Coronary artery (tissue), 2 donors: ENCODE data around the gene SLC35A3.
A peak's percentile ranks its signal among the peaks of the same experiment; 100 is the strongest.

ENCODE experiments used
- DNase-seq: peaks from one replicate; pipeline ENCODE4 v3.0.0-alpha.2; 2017; ENCODE audit warnings: low spot score
- H3K27ac ChIP-seq, 2 donors: fragments of 200-600 bp; sonication (generic); one replicate each; pipeline ENCODE4 v1.5.1; 2016 to 2019
- H3K4me3 ChIP-seq: fragments of 200-600 bp; sonication (generic); 2 replicates; pipeline ENCODE4 v1.5.1; 2016; ENCODE audit warnings: mild to moderate bottlenecking, moderate library complexity
- TF ChIP-seq, protein P1 (sequence below): fragments of 200-600 bp; sonication (generic); IDR thresholded peaks from one replicate; pipeline ENCODE4 v1.5.1; 2019; ENCODE audit warnings: antibody characterized with exemption

The SLC35A3 gene

DNA sequence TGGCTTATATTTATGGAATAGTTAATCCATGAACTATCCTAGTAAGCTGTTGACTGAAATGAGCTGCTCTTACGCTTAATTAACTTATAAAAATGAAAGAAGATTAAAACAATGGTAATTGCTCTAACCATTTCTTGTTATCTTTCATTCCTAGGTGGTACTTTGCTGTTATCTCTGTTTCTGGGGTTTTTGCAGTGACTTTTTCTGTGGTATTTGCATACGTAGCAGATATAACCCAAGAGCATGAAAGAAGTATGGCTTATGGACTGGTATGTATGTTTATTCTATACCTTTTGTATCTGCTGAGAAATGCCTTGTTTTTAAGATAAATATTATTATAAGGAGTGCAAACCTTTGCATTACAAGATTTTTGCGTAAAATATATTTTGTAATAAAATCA, 91.9 kb downstream of the SLC35A3 start:
- no peak for DNase-seq
- Histone ChIP-seq H3K27ac (no peak overlapping the region), H3K4me3 (no peak overlapping the region)
- TF ChIP-seq, protein P1, sequence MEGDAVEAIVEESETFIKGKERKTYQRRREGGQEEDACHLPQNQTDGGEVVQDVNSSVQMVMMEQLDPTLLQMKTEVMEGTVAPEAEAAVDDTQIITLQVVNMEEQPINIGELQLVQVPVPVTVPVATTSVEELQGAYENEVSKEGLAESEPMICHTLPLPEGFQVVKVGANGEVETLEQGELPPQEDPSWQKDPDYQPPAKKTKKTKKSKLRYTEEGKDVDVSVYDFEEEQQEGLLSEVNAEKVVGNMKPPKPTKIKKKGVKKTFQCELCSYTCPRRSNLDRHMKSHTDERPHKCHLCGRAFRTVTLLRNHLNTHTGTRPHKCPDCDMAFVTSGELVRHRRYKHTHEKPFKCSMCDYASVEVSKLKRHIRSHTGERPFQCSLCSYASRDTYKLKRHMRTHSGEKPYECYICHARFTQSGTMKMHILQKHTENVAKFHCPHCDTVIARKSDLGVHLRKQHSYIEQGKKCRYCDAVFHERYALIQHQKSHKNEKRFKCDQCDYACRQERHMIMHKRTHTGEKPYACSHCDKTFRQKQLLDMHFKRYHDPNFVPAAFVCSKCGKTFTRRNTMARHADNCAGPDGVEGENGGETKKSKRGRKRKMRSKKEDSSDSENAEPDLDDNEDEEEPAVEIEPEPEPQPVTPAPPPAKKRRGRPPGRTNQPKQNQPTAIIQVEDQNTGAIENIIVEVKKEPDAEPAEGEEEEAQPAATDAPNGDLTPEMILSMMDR, result no peak

DNA sequence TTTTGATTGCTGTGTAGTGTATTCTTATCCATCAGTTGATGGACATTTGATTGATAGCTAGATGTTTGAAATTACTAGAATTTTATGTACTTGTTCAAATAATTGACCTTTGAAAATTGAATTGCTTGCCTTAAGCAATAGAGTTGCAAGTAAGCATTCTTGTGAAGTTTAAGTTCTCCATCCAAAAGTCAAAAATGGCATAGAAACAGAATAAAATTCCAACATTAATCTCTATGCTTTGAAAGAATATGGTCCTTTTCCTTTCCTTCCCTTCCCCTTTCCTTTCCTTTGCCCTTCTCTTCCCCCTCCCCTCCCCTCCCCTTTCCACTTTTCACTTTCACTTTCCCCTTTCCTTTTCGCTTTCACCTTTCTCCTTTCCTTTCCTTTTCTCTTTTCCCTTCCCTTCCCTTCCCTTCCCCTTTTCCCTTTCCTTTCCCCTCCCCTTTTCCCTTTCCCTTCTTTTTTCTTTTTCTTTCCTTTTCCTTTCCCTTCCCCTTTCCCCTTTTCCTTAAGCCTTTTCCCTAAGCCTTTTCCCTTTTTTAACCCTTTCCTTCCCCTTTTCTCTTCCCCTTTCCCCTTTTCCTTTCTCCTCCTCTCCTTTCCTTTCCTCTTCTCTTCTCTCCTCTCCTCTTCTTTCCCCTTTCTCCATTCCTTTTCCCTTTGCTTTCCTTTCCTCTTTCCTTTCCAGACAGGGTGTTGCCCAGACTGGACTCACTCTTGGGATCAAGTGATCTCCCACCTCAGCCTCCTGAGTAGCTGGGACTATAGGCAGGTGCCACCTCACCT, 95.6 kb downstream of the SLC35A3 start:
- DNase-seq, result no peak
- TF ChIP-seq, protein P1, result no peak
- Histone ChIP-seq H3K4me3 (no peak overlapping the region), H3K27ac (no peak overlapping the region)

DNA sequence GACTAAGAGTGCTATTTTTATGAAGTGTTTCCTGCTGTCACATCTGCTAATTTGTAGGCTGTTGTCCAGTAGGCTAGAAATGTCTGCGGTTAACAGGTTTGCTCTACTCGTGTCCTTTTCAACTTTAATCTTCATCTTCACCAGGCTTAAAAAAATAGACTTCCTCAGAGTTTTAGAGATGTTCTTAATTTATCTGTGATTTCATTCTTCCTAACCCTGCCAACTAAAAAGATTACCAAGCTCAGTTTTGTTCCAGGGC, 96.1 kb downstream of the SLC35A3 start:
- DNase-seq, result no peak
- Histone ChIP-seq H3K4me3 (no peak overlapping the region), H3K27ac (no peak overlapping the region)
- TF ChIP-seq, protein P1, result no peak

DNA sequence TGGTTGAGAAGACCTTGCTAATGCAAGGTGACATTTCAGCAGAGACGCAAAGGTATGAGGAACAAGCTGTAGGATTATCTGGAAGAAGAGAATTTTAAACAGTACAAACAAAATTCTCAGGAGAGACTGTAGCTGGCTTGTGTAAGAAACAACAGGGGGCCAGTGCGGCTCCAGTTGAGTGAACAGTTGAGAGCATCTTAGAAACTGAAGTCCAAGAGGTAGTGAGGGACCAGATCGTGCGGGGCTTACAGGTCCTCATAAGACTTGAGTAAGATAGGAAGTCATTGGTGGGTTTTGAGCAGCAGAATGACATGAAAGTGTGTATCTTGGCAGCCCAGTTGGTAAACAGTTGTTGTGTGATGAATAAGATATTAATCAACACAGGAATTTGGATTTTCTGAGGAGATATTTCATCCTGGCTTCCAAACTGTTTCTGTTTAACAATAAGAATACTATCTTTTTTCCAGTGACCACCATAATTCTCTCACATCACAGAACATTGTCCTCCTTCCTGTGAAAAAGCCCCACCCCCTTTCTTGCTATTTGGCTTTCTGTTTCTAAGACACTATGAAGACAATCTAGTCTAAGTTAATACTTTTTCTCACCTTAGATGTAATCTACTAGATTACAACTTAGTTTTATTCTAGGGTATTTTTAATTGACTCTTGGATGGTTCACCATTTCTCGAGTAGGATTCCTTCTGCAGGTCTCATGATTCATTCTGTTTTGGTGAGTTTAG, 100.6 kb downstream of the SLC35A3 start:
- no peak for DNase-seq
- TF ChIP-seq, protein P1, result no peak
- H3K4me3 ChIP-seq, result no peak overlapping the region
- H3K27ac ChIP-seq, result no peak overlapping the region

DNA sequence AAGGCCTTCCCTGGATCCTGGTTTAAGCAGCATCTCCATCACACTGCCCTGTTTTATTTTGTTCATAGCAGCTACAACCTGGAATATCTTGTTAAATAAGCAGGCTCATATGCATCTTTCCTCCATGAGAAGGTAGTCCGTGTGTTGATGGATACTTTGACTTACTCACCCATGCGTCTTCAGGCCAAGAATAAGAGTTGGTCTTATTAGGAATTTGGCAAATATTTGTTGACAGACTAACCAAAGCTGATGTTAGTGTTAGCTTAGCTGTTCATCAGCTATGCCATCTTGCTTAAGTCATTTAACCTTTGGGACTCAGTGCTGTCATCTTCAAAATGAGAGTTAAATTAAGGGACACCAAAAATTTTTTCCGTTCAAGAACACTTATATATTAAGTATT, 103.7 kb downstream of the SLC35A3 start:
- TF ChIP-seq, protein P1, result no peak
- Histone ChIP-seq H3K4me3 (no peak overlapping the region), H3K27ac (no peak overlapping the region)
- DNase-seq, result no peak

DNA sequence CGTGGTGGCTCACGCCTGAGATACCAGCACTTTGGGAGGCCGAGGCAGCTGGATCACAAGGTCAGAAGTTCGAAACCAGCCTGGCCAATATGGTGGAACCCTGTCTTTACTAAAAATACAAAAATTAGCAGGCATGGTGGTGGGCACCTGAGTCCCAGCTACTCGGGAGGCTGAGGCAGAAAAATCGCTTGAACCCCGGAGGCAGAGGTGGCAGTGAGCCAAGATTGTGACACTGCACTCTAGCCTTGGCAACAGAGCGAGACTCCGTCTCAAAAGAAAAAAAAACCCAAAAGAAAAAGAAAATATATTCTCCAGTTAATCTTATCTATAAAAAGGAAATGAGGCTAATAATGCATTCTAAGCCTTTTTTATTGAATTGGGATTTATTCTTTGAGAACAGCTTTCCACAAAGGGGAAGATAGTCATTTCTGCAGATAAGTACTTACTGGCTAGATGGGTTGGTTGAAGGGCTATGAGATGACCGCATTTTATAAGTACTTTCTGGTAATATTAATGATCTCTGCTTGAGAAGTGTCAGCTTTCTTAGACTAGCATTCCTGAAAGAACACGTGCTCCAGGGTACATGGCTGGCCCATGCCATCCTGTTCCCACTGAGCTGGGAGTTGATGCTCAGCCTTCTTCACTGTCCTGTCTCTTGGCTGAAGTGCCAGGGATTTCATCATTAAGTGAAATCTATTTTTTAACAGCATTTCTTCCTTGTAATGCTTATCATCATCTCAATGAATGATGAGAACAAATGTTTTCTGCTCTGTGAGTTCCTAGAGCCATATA, 105.0 kb downstream of the SLC35A3 start:
- H3K4me3 ChIP-seq, result no peak overlapping the region
- TF ChIP-seq, protein P1, result no peak
- H3K27ac ChIP-seq, result peak overlapping the region in 1 of 2 donors; percentile 28
- DNase-seq, result no peak
